ENCODE data around the gene SNRPN.
"Not testable (repeated sequence)": the region's sequence is repeated elsewhere in the genome, so short reads cannot be mapped to it uniquely, and the experiment has no call there.

Gene SNRPN

DNA sequence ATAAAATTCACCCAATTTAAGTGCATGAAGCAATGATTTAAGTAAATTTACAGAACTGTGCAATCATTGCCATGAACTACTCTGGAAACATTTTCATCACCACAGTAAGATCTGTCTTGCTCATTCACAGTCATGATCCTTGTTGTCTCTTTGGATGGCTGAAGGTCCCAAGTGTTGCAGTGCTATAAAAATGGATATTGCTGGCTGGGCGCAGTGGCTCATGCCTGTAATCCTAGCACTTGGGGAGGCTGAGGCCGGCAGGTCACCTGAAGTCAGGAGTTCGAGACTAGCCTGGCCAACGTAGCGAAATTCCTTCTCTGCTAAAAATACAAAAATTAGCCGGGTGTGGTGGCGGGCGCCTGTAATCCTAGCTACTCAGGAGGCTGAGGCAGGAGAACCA is 17.0 kb downstream of the SNRPN start:
- DNase-seq = no peak

DNA sequence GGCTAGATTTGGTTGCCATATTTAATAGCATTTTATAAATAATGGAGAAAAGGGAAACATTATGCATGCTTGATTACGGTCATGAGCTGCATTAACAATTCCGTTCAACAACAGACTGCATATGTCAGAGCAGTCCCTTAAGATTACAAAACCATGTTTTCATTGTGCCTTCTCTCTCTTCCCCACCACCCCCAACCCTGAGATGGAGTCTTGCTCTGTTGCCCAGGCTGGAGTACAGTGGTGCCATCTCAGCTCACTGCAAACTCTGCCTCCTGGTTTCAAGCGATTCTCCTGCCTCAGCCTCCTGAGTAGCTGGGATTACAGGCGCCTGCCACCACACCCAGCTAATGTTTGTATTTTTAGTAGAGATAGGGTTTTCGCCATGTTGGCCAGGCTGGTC is 17.9 kb downstream of the SNRPN start:
- DNase-seq = not testable (repeated sequence)

DNA sequence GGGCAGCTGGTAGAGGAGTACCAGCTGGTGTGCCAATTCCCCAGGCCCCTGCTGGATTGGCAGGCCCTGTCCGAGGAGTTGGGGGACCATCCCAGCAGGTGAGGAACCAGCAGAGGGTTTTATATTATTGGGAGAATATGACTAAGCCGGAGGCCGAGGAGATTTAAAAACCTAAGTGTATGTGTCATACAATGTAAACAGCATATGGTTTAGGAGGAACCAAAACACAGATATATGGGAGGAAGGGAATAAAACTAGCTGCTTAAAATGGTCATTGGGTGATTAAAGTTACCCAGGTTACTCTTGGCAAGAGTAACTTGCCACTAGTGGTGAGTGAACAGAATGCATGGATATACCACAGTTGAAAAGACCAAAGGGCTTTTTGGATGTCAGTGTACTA is 22.1 kb downstream of the SNRPN start:
- no peak for DNase-seq

DNA sequence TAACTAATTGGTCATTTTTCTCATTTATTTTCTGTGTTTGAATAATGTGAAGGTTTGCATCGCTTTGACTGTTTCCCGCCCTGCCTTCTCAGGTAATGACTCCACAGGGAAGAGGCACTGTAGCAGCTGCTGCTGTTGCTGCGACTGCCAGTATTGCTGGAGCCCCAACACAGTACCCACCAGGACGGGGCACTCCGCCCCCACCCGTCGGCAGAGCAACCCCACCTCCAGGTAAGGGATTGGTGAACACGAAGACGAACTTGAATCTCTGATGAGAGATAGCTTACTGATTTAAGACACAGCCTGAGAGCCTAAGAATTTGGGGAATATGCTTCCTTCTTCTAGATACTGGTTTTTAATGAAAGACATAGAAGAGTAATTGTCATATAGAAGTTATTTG is 22.9 kb downstream of the SNRPN start:
- DNase-seq = no peak

DNA sequence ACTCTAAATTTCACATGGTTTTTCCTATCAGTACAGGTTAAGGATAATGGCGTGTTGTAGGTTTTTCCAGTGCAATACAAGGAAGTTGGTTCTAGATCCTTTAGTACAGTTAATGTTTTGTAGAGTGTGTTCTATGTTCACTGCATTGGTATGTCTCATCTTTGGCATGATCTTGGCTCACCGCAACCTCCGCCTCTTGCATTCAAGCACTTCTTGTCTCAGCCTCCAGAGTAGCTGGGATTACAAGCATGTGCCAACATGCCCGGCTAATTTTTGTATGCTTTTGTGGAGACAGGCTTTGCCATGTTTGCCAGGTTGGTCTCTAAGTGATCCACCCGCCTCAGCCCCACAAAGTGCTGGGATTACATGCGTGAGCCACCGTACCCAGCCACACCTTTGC is 30.4 kb downstream of the SNRPN start:
- no peak for DNase-seq

DNA sequence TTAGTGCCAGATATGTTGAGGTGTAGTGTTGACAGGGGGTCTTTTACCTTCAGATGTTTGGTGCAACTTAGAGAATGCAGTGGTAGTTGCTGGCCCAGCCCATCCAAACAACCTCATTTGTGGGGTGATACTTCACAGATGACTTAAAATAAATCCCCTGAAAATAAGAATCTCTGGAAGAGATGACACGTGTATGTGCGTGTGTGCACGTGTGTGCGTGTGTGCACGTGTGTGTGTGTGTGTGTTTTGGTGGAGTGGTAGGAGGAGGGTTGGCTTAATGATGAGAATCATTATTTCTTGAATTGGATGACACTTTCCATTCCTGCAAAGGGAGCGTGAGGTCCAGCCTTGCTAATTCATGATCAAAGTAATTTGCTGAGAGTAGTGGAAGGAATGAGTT is 31.9 kb downstream of the SNRPN start:
- no peak for DNase-seq

DNA sequence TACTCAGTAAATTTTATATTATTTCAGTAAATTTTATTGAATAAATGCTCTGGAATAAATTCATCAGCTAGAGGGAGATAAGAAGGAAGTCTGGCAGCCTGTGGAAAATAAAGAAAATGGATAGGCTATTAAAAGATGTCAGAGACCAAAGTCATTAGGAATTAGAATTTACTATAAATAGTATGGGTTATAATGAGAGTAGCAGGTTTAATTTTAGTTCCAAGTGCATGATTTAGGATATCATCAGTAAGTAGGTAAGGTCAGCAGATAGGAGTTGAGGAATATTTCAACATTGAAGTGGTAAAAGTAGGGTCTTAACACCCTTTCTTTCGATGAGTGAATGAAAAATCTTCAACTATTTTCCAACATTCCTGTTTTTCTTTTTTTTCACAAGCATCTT is 64.6 kb downstream of the SNRPN start:
- no peak for DNase-seq

DNA sequence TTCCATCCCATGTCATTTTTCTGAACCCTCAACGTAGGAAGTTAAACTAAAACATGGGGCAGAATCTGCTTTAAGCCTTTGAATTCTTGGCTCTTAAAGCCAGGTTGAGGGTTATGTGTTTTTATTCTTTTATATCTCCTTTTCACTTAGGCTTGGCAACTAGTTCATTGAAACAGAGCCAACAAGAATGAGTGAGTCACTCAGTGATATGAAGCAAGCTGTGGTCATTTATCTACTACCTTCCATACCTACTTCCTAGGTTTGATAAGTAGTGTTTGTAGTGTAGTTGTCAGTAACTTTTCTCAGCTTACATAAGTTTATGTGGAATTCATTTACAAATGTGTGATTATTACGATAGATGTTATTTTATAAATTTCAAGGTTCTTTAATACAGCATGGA is 67.4 kb downstream of the SNRPN start:
- no peak for DNase-seq
